AG09319 (cell line): ENCODE measurements around the gene S100PBP.

Experiments
- DNase-seq: peaks from one replicate; pipeline ENCODE4 v3.0.0-alpha.2; 2010; ENCODE audit warnings: low read depth; ENCODE audit errors: extremely low read depth
- TF ChIP-seq, protein P1 (sequence below): IDR thresholded peaks from 2 replicates; pipeline ENCODE4 v1.5.1; 2011; ENCODE audit warnings: low read depth, mild to moderate bottlenecking, inconsistent platforms, low read length, moderate library complexity

S100PBP gene

DNA sequence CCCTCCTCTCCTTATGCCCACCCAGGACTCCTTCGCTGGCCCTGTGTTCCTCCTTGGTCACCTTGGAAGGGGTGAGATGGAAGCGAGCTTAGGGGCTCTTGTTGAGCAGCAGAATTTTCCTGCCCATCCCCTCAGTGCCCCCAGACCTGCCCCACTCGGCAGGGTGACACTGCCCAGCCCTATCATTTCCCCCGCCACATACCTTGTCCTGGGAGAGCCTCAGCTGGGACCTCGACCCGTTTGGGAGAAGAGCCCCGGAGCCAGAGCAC is 54.7 kb downstream of the S100PBP start:
- DNase-seq, result no peak
- TF ChIP-seq, protein P1, sequence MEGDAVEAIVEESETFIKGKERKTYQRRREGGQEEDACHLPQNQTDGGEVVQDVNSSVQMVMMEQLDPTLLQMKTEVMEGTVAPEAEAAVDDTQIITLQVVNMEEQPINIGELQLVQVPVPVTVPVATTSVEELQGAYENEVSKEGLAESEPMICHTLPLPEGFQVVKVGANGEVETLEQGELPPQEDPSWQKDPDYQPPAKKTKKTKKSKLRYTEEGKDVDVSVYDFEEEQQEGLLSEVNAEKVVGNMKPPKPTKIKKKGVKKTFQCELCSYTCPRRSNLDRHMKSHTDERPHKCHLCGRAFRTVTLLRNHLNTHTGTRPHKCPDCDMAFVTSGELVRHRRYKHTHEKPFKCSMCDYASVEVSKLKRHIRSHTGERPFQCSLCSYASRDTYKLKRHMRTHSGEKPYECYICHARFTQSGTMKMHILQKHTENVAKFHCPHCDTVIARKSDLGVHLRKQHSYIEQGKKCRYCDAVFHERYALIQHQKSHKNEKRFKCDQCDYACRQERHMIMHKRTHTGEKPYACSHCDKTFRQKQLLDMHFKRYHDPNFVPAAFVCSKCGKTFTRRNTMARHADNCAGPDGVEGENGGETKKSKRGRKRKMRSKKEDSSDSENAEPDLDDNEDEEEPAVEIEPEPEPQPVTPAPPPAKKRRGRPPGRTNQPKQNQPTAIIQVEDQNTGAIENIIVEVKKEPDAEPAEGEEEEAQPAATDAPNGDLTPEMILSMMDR, result no peak

DNA sequence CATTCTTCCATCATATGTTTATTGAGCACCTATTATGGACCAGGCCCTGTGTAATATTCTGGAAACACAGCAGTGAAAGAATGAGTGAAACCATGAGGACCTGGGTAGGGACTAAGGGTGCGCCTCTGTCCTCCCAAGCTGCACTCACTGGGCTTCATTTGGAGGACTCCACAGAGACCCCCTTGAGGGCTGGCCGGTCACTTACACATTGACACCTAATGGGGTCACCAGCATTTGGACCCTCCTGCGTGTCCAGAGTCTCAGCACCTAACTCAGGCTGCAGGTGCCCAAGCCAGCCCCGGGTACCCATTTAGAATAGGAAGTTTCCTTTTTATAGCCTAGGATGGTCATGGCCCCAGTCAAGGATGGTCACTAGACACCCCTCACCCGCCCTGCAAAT is 56.0 kb downstream of the S100PBP start:
- TF ChIP-seq, protein P1, result no peak

DNA sequence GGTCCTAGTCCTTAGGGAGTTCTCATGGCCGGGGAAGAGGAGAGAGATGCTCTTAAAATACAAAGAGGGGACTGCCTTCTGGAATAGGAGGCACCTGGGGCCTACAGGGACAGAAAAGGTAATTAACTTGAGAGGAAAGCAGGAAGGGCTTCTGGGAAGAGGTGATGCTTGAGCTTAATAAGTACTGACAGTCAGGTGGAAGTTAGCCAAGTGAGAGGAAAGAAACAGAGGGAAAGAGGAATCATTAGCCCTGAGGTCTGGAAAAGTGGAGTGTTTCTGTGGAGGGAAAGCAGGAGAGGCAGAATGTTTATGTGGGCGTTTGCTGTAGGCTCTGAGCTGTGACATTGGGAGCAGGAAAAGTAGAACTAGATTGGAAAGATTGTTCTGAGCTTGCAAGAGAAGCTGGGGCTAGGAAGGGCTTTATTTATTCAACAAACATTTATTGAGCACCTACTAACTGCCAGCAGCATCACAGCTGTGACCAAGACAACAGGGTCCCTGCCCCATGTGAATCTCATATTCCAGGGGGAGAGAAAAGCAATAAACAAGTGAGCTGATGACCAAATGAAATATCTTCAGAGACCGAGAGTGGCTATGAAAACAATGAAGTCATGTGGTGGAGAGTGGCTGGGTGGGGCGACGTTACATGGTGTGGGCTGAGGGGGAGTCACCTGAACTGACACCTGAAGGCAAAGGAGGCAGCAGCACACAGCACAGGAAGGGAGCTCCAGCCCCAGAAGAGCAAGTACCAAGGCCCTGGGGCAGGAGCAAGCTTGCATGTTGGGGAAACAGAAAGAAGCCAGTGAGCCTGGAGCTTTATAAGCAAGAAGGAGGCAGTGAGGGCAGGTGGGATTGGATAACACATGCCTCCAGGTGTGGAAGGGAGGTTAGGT is 57.7 kb downstream of the S100PBP start:
- no peak for DNase-seq
- TF ChIP-seq, protein P1, result no peak

More for the DNA sequence above, 56.0 kb downstream of the S100PBP start:
- DNase-seq, result no peak

DNA sequence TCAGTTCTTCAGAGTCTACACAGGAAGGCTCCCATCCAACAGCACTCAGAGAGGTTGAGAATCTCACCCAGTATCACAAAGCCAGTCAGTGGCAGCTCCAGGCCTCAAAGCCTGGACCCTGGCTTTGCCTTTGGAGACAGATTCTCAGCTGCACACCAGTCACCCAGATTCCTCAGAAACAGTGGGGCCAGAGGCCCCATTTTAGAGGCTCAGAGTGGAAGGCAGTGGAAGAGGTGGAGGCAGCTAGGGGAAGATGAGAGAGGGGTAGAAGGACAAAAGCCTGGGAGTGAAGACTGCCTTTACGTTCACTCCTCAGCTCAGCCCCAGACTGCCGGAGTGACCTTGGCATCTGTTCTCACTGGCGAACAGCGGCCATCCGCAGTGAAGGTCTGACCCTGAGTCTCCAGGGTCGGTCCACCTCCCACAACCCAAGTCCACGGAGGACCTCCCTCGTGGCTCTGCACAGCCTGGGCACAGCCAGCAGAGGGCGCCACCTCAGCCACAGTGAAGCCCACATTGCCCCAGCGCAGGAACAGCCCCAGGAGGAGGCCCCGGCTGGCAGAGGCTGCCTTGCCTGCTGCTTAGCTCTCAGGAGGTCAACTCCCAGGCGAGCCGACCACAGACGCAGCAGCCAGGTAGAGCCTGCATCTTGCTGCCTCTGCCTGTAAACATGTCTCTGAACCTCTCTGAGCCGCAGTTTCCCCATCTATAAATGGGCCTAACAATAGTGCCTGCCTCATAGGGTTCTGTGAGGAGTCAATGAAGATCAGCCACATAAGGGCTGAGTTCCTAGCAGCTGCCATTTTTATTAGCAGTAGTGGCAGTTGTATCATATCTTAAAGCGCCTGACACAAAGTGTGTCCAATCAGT is 59.1 kb downstream of the S100PBP start:
- DNase-seq, result no peak
- TF ChIP-seq, protein P1, result peak; percentile 88

DNA sequence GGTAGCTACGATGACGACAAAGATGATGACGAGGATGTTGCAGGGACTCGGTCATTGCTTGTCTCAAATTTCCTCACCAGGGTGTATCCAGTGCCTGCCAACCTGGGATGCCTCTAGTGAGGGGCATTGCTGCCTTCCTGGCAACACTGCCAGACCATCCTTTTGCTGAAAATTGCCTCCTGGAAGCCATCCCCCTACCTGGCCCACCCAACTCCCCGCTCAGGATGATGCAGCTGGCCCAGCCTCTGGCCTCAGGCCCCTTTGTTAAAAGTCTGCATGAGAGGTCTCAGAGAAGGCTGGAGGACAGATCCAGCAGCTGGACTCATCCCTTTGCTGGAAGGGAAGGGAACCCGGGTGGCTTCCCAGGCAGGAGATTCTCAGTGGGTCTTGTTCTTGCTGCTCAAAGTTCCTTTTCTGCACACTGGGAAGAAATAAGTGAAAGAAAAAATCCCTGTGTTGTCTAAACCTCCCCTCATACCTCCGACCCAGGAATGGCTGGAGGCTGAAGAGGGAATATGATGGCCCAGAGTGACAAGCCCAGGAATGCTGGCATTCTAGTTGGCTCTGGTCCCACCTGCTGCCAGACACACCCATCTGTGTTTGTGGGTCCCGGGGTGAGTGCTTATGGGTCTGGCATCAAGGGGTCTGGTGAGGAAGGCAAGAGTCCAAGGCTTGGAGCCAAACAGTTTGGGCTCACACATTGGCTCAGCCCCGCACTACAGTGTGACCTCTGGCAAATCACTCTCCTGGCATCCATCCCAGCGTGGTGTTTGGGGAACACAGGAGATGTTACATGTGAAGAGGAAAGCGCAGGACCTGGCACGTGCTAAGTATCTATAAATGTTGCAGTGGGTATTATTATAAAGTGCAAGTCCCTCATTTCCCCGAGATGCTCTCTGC is 60.0 kb downstream of the S100PBP start:
- no peak for DNase-seq
- TF ChIP-seq, protein P1, result no peak

DNA sequence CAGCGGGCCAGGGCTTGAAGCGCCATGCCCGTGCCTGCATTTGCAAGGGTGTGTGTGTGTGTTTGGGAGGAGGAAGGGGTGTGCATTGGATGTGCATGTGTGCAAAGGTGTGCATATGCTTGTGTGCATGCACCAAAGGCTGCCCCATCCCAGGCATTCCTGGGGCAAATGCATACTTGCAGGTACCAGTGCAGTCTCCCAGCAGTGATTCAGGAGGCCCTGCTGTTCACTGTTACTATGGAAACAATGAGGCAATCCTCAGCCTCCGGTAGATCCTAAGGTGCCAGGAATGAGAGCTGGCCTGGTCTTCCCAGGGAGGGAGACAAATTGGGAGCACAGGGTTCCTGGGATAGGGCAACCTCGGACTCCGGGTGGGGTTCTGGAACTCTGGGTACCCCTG is 60.7 kb downstream of the S100PBP start:
- TF ChIP-seq, protein P1, result no peak
- no peak for DNase-seq
